ENCODE measurements around the gene ZNF700. TPM values are rescaled to one million over a fixed set of nuclear protein-coding genes. Genes with fewer than 3 reads are reported as not detected.

ZNF700 gene
- total and polyA plus RNA-seq, 9 of the 15 experiments (the other 6 are each of a cell fraction or from before 2014, with no cell fraction given) = 10.3 to 24.7 (median 14.1) TPM

DNA sequence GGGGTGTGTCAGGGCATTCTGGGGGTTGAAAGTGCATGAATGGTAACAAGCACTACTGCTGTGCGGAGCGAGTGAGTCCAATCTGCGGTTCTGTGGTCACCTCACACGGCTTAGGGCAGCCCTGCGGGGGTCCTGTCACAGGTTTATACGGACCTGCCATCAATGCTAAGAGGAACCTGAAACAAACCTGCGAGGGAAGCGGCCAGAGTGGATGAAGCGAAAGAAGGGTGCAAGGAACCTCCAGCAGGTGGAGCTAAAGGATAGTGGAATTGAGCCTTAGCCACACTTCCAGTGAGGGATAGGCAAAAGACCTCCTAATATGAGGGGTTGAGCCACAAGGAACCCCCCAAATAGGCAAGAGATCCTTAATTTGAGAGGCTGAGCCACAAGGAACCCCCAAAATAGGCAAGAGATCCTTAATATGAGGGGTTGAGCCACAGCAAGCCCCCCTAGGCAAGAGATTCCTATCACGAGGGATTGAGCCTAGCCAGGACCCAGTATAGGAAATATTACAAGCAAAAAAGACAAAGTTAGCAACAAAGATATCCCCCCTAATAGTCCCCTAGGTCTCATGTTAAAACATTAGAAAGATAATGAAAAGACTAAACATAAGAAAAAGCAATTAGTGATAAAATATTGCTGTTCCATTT is 43.6 kb upstream of the ZNF700 start:
- DNase-seq (ENCODE audit: extremely low read depth in 1 of 4, low spot score in 3 of 4) = peak; percentile 56 to 77 (median 64)
- no TSS peak for BruUV-seq (replicated peaks)
- 10% methylated on average over 9 of the region's 10 CpGs for WGBS (ENCODE audit: insufficient coverage, low coverage, missing lambda C conversion rate)
- no peaks in the 10 kb centered on the region for H3K4me1 ChIP-seq (replicated peaks in 1 of 2; ENCODE audit: control insufficient read depth in 2 of 2, insufficient read depth in 2 of 2, low read length in 2 of 2)
- no peak overlapping the region for H2AFZ ChIP-seq (ENCODE audit: low read depth, low read length)
- H3K27me3 ChIP-seq (ENCODE audit: control insufficient read depth in 2 of 2, insufficient read depth in 2 of 2, low read length in 2 of 2) = no peaks in the 10 kb centered on the region; a peak in 2 of 5 replicates
- peak; percentile 87 for ATAC-seq
- no peaks in the 10 kb centered on the region for H3K36me3 ChIP-seq (ENCODE audit: control insufficient read depth, insufficient read depth, low read length)
- no peak overlapping the region for H3K4me3 ChIP-seq
- in situ Hi-C loops (cut with MboI) (no loop called here), intact Hi-C loops (cut with micrococcal nuclease) (loop anchor here (1.0 to 2.0 kb wide), 3 partner anchors 108 to 260 kb away; no protein-coding TSS in a partner anchor)
- no peaks in the 10 kb centered on the region for H3K9me1 ChIP-seq (ENCODE audit: control insufficient read depth, insufficient read depth, low read length)
- peak; percentile 91 for FAIRE-seq
- H3K27ac ChIP-seq (ENCODE audit: extremely low read depth, low read depth, low read length) = no peak overlapping the region
- no peaks in the 10 kb centered on the region for H4K20me1 ChIP-seq (replicated peaks; ENCODE audit: control insufficient read depth, insufficient read depth, low read length)
- ChIA-PET POLR2A (interaction anchor here (0.6 to 1.0 kb wide), 2 partner anchors 11 to 205 kb away, joined by 3 to 4 read pairs; no protein-coding TSS in a partner anchor), CTCF (ENCODE audit: low intra/inter-chr PET ratio) (interaction anchor here (0.7 to 1.9 kb wide), 4 partner anchors 108 to 260 kb away, joined by 3 to 8 read pairs (median 6); no protein-coding TSS in a partner anchor)
- H3K9ac ChIP-seq (ENCODE audit: insufficient read depth in 1 of 2, low read depth in 2 of 2, low read length in 2 of 2) = no peak overlapping the region
- no peak overlapping the region for H3K4me2 ChIP-seq (ENCODE audit: insufficient read depth, low read length)
- H3K9me3 ChIP-seq (replicated peaks; ENCODE audit: control insufficient read depth, insufficient read depth, low read depth, low read length) = peaks cover 6% of the 10 kb centered on the region
- no peaks in the 10 kb centered on the region for H3K79me2 ChIP-seq (ENCODE audit: control insufficient read depth, insufficient read depth, low read length)
- TF ChIP-seq ZKSCAN3 (CRISPR knock-in tag; IDR thresholded peaks at IDR 0.05) = no peak
- peak; percentile 57; the same call in 1 of the 2 replicates for TF ChIP-seq CC2D1A (IDR thresholded peaks at IDR 0.05)
- no peak for TF ChIP-seq BDP1 (IDR thresholded peaks at IDR 0.05; ENCODE audit: insufficient read depth, insufficient read length)
- no peak for TF ChIP-seq ZNF644 (tag; IDR thresholded peaks at IDR 0.05; ENCODE audit: low read depth)
- TF ChIP-seq PPARD (CRISPR knock-in tag; IDR thresholded peaks at IDR 0.05) = no peak
- TF ChIP-seq, protein P1, sequence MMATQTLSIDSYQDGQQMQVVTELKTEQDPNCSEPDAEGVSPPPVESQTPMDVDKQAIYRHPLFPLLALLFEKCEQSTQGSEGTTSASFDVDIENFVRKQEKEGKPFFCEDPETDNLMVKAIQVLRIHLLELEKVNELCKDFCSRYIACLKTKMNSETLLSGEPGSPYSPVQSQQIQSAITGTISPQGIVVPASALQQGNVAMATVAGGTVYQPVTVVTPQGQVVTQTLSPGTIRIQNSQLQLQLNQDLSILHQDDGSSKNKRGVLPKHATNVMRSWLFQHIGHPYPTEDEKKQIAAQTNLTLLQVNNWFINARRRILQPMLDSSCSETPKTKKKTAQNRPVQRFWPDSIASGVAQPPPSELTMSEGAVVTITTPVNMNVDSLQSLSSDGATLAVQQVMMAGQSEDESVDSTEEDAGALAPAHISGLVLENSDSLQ (IDR thresholded peaks at IDR 0.05) = no peak
- no peak for TF ChIP-seq ZNF124 (CRISPR knock-in tag; IDR thresholded peaks at IDR 0.05)
- no peak for TF ChIP-seq MTA2 (IDR thresholded peaks at IDR 0.05; ENCODE audit: low read depth)
- no peak for TF ChIP-seq FIP1L1 (IDR thresholded peaks at IDR 0.05; ENCODE audit: low read depth, low read length, poor library complexity, severe bottlenecking)
- TF ChIP-seq ARID2 (IDR thresholded peaks at IDR 0.05) = peak; percentile 66
- TF ChIP-seq BHLHE40 (IDR thresholded peaks at IDR 0.05; ENCODE audit: low read length) = no peak
- TF ChIP-seq CHCHD3 (CRISPR knock-in tag; IDR thresholded peaks at IDR 0.05) = no peak
- TF ChIP-seq PML (IDR thresholded peaks at IDR 0.05; ENCODE audit: low read length) = no peak
- TF ChIP-seq, protein P2, sequence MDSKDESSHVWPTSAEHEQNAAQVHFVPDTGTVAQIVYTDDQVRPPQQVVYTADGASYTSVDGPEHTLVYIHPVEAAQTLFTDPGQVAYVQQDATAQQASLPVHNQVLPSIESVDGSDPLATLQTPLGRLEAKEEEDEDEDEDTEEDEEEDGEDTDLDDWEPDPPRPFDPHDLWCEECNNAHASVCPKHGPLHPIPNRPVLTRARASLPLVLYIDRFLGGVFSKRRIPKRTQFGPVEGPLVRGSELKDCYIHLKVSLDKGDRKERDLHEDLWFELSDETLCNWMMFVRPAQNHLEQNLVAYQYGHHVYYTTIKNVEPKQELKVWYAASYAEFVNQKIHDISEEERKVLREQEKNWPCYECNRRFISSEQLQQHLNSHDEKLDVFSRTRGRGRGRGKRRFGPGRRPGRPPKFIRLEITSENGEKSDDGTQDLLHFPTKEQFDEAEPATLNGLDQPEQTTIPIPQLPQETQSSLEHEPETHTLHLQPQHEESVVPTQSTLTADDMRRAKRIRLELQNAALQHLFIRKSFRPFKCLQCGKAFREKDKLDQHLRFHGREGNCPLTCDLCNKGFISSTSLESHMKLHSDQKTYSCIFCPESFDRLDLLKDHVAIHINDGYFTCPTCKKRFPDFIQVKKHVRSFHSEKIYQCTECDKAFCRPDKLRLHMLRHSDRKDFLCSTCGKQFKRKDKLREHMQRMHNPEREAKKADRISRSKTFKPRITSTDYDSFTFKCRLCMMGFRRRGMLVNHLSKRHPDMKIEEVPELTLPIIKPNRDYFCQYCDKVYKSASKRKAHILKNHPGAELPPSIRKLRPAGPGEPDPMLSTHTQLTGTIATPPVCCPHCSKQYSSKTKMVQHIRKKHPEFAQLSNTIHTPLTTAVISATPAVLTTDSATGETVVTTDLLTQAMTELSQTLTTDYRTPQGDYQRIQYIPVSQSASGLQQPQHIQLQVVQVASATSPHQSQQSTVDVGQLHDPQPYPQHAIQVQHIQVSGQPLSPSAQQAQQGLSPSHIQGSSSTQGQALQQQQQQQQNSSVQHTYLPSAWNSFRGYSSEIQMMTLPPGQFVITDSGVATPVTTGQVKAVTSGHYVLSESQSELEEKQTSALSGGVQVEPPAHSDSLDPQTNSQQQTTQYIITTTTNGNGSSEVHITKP (IDR thresholded peaks at IDR 0.05; ENCODE audit: partially characterized antibody) = no peak
- TF ChIP-seq RAD21 (CRISPR knock-in tag; conservative IDR thresholded peaks at IDR 0.05 in 1 of 2, IDR thresholded peaks at IDR 0.05 in 1 of 2) = peak; percentile 72 to 90
- TF ChIP-seq ZBTB17 (CRISPR knock-in tag; IDR thresholded peaks at IDR 0.05) = no peak
- TF ChIP-seq, protein P3, sequence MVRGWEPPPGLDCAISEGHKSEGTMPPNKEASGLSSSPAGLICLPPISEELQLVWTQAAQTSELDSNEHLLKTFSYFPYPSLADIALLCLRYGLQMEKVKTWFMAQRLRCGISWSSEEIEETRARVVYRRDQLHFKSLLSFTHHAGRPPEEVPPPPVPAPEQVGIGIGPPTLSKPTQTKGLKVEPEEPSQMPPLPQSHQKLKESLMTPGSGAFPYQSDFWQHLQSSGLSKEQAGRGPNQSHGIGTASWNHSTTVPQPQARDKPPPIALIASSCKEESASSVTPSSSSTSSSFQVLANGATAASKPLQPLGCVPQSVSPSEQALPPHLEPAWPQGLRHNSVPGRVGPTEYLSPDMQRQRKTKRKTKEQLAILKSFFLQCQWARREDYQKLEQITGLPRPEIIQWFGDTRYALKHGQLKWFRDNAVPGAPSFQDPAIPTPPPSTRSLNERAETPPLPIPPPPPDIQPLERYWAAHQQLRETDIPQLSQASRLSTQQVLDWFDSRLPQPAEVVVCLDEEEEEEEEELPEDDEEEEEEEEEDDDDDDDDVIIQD (CRISPR knock-in tag; IDR thresholded peaks at IDR 0.05) = no peak
